Parathyroid adenoma (tissue), 2 donors: ENCODE measurements around the gene CDHR2.

Source experiments
- H2AFZ ChIP-seq: fragments of 300-600 bp; sonication (generic); one replicate; pipeline ENCODE4 v1.7.0; 2017; ENCODE audit warnings: antibody characterized with exemption, mild to moderate bottlenecking
- H3K27ac ChIP-seq: fragments of 300-600 bp; sonication (generic); one replicate; pipeline ENCODE4 v1.7.0; 2017
- H3K27me3 ChIP-seq: fragments of 300-600 bp; sonication (generic); one replicate; pipeline ENCODE4 v1.7.0; 2017; ENCODE audit warnings: low read length; ENCODE audit not compliant: control insufficient read depth, insufficient read depth
- H3K36me3 ChIP-seq: fragments of 300-600 bp; sonication (generic); one replicate; pipeline ENCODE4 v1.7.0; 2017; ENCODE audit warnings: low read length; ENCODE audit not compliant: control insufficient read depth, insufficient read depth
- H3K4me1 ChIP-seq: fragments of 300-600 bp; sonication (generic); one replicate; pipeline ENCODE4 v1.7.0; 2017; ENCODE audit warnings: control low read depth
- H3K4me2 ChIP-seq: fragments of 300-600 bp; sonication (generic); one replicate; pipeline ENCODE4 v1.7.0; 2017; ENCODE audit warnings: low read length
- H3K4me3 ChIP-seq: fragments of 300-600 bp; sonication (generic); one replicate; pipeline ENCODE4 v1.7.0; 2017; ENCODE audit warnings: low read depth, low read length
- H3K79me2 ChIP-seq: fragments of 300-600 bp; sonication (generic); one replicate; pipeline ENCODE4 v1.7.0; 2017; ENCODE audit warnings: control low read depth
- H3K9ac ChIP-seq: fragments of 300-600 bp; sonication (generic); one replicate; pipeline ENCODE4 v1.7.0; 2017; ENCODE audit warnings: mild to moderate bottlenecking
- H3K9me3 ChIP-seq: fragments of 300-600 bp; sonication (generic); one replicate; pipeline ENCODE4 v1.7.0; 2017; ENCODE audit warnings: low read length; ENCODE audit not compliant: control insufficient read depth
- TF ChIP-seq, protein P1 (sequence below): fragments of 300-600 bp; sonication (generic); IDR thresholded peaks from one replicate; pipeline ENCODE4 v1.7.0; 2017; ENCODE audit warnings: antibody characterized with exemption, mild to moderate bottlenecking
- donor health status: primary hyperparathyroidism.

Gene CDHR2

DNA sequence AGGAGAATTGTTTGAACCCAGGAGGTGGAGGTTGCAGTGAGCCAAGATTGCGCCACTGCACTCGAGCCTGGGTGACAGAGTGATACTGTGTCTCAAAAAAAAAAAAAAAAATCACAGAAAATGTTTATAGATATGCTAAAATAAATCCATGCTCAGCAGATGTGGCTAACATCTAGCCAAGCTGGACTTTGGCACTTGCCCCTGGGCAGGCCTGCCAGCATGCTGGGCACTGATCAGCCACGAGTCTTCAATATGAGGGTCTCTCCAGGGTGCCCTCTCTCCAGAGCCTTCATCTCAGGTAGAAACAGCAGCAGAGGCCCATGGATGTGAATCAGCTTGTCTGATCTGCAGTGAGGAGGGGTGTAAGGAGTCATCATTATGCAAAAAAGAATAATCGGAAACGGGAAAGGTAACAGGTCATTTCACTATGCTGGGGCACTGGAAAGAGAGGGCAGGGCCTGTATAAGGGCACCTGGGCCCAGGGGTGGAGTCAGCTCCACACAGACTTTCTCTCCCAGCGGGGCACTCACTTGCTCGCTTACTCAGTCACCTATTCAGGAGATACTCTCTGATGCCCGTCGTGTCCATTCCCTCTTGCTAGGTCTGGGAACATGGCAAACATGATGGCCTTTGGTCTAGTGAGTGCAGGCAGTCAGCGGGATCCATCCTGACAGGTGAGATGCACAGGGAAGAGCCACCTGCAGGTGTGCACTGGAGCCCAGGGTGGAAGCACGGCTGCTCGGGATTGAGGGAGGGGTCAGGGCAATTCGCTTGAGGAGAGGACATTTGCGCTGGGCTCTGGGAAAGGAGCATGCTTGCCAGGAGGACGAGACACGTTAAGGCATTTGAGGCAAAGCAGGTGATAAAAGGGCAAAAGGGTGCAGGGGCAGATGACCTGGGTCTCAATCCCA is 29.1 kb upstream of the CDHR2 start:
- no peak overlapping the region for H3K27ac ChIP-seq
- H3K27me3 ChIP-seq = no peaks in the 10 kb centered on the region
- H3K4me1 ChIP-seq = no peaks in the 10 kb centered on the region
- no peaks in the 10 kb centered on the region for H3K79me2 ChIP-seq
- H3K4me3 ChIP-seq = no peak overlapping the region
- H2AFZ ChIP-seq = no peak overlapping the region
- no peak overlapping the region for H3K4me2 ChIP-seq
- TF ChIP-seq, protein P1, sequence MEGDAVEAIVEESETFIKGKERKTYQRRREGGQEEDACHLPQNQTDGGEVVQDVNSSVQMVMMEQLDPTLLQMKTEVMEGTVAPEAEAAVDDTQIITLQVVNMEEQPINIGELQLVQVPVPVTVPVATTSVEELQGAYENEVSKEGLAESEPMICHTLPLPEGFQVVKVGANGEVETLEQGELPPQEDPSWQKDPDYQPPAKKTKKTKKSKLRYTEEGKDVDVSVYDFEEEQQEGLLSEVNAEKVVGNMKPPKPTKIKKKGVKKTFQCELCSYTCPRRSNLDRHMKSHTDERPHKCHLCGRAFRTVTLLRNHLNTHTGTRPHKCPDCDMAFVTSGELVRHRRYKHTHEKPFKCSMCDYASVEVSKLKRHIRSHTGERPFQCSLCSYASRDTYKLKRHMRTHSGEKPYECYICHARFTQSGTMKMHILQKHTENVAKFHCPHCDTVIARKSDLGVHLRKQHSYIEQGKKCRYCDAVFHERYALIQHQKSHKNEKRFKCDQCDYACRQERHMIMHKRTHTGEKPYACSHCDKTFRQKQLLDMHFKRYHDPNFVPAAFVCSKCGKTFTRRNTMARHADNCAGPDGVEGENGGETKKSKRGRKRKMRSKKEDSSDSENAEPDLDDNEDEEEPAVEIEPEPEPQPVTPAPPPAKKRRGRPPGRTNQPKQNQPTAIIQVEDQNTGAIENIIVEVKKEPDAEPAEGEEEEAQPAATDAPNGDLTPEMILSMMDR = no peak
- H3K36me3 ChIP-seq = no peaks in the 10 kb centered on the region
- no peak overlapping the region for H3K9ac ChIP-seq
- H3K9me3 ChIP-seq = no peaks in the 10 kb centered on the region

GRCh38 chr5:176521286-176521685 is 27.9 kb upstream of the CDHR2 start:
- Histone ChIP-seq H3K4me3 (no peak overlapping the region), H3K27me3 (no peaks in the 10 kb centered on the region), H3K4me2 (no peak overlapping the region), H3K9ac (no peak overlapping the region), H2AFZ (no peak overlapping the region), H3K9me3 (no peaks in the 10 kb centered on the region), H3K36me3 (no peaks in the 10 kb centered on the region), H3K4me1 (no peaks in the 10 kb centered on the region), H3K27ac (no peak overlapping the region), H3K79me2 (no peaks in the 10 kb centered on the region)
- TF ChIP-seq, protein P1 = no peak

DNA sequence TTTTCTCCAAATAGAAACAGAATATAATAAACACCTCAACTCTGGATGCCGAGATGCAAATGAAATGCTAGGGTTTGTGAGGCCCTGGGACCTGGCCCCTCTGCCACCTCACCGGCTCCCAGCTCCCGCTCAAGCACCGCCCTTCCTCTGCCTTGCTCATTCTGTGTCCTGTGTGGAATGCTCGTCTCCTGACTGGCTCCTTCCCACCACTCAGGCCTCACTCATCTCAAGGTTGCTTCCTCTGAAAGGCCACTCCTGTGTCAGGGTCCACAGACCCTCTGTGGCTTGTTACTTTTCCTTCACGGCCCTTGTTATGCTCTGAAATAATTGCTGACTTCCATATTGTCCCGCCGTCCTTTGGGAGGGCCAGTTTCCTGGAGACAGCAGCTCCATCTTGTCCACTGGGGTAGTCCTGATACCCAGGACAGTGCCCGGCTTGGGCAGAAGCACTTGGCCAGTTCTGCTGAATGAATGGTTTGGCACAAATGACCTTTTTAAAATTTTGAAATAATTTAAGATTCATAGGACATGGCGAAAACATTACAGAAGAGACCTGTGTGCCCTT is 27.4 kb upstream of the CDHR2 start:
- Histone ChIP-seq H3K79me2 (no peaks in the 10 kb centered on the region), H3K4me2 (no peak overlapping the region)

DNA sequence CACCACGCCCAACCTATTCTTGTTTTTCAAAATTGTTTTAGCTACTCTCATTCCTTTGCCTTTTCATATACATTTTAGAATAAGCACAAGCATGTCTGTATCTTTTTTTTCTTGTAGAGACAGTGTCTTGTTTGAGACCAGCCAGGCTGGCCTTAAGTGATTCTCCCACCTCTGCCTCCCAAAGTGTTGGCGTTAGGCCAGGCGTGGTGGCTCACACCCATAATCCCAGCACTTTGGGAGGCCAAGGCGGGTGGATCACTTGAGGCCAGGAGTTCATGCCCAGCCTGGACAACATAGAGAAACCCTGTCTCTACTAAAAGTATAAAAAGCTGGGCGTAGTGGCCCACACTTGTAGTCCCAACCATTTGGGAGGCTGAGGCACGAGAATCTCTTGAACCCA is 25.0 kb upstream of the CDHR2 start:
- H3K9ac ChIP-seq = no peak overlapping the region
- no peaks in the 10 kb centered on the region for H3K36me3 ChIP-seq
- no peak overlapping the region for H3K27ac ChIP-seq
- no peaks in the 10 kb centered on the region for H3K4me1 ChIP-seq
- no peaks in the 10 kb centered on the region for H3K27me3 ChIP-seq
- H3K9me3 ChIP-seq = no peaks in the 10 kb centered on the region
- TF ChIP-seq, protein P1 = no peak
- H3K4me2 ChIP-seq = no peak overlapping the region
- H3K4me3 ChIP-seq = no peak overlapping the region
- H2AFZ ChIP-seq = no peak overlapping the region
- no peaks in the 10 kb centered on the region for H3K79me2 ChIP-seq

More for the DNA sequence above, 27.4 kb upstream of the CDHR2 start:
- H3K9ac ChIP-seq = no peak overlapping the region
- no peaks in the 10 kb centered on the region for H3K36me3 ChIP-seq
- no peaks in the 10 kb centered on the region for H3K4me1 ChIP-seq
- no peak overlapping the region for H2AFZ ChIP-seq
- no peak overlapping the region for H3K4me3 ChIP-seq
- no peaks in the 10 kb centered on the region for H3K9me3 ChIP-seq
- no peak overlapping the region for H3K27ac ChIP-seq
- no peaks in the 10 kb centered on the region for H3K27me3 ChIP-seq
- TF ChIP-seq, protein P1 = no peak
